SK-N-DZ (cell line): ENCODE data around the gene NRG3.
"Not testable (repeated sequence)": the region's sequence is repeated elsewhere in the genome, so short reads cannot be mapped to it uniquely, and the experiment has no call there.

ENCODE experiments used
- DNase-seq: peaks from one replicate; pipeline ENCODE4 v3.0.0-alpha.2; 2015; ENCODE audit warnings: low spot score
- small RNA-seq, 2 experiments: library from RNA; depleted of rRNA; stranded (forward); fragments of <200 nt; gene quantifications; one replicate each; pipeline ENCODE3, GENCODE V24; 2014

Gene NRG3

DNA sequence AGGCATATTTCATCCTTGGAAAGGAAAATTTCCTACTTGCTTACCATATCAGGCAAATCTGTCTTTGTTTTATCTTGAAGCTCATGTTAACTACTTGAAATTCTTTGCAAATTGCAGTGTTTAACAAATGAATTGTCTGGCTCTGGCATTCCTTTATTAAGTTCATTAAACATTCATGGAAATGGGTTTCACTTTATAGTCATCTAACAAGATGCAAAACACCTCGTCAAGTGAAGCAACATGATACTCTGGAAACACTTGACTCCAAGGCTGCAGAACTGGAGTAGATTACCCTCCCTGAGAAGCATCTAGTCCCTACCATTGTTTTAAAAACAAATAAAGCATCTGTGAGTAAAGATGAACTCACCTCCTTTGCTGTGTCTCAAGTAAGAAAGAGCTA lies 1086.9 kb downstream of the NRG3 start:
- no peak for DNase-seq

GRCh38 chr10:82966130-82966529 lies 1091.1 kb downstream of the NRG3 start:
- no peak for DNase-seq

DNA sequence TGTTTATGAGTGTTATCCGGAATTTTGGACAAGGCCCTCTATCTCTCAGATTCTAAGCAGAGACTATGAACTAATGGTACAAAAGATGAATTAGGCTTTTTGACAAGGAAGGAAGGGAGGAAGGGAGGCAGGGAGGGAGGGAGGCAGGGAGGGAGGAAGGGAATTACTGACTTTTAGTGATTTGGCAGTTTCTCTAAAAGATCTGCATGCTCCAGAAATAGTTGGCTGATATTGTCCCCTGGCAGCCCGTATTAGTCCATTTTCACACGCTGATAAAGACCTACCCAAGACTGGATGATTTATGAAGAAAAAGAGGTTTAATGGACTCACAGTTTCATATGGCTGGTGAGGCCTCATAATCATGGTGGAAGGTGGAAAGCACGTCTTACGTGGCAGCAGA lies 1093.5 kb downstream of the NRG3 start:
- DNase-seq, result no peak

DNA sequence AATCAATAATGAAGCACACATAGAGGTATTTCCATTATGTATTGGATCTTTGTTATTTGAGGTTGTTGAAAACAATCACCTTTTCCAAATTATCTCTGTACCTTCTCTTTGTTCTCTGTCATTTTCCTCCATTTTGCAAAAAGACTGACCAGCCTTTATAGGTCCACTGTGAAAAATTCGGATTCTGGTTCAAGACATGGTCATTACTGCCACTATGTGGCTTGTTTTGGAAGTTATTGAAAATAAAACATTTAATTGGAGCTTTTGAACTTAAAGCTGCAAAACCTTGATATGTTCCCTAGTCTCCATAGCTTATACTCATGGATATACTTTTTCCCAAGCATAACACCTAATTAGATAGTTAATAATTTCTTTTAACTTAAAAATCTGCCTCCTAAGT lies 1094.4 kb downstream of the NRG3 start:
- peak; percentile 35 for DNase-seq

DNA sequence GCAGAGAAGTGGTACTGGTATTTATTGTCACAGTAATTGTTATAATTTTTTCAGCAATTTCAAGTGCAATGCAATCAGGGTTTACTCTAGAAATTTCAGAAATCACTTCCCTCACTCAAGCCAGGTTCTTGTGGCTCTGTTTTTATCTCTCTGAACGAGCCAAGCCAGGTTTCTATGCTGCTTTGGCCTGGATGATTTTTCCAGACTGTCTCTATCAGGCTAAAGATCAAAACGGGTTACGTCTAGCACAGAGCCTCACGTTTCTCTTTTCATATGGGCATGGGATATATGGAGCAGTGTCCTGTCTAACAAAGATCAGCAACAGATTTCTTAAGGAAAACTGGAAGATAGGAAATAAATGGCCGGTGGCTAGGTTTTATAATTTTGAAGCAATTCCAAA lies 1105.3 kb downstream of the NRG3 start:
- peak; percentile 69 for DNase-seq

GRCh38 chr10:82981137-82981723 lies 1106.2 kb downstream of the NRG3 start:
- peak; percentile 91 for DNase-seq

- no peak for DNase-seq
Measured at GRCh38 chr10:82982110-82982608, 1107.2 kb downstream of the NRG3 start.

- no peak for DNase-seq
Measured at GRCh38 chr10:82986216-82986615, 1111.2 kb downstream of the NRG3 start.

- not testable (repeated sequence) for DNase-seq
Measured at GRCh38 chr10:83006479-83006878, 1131.5 kb downstream of the NRG3 start.

DNA sequence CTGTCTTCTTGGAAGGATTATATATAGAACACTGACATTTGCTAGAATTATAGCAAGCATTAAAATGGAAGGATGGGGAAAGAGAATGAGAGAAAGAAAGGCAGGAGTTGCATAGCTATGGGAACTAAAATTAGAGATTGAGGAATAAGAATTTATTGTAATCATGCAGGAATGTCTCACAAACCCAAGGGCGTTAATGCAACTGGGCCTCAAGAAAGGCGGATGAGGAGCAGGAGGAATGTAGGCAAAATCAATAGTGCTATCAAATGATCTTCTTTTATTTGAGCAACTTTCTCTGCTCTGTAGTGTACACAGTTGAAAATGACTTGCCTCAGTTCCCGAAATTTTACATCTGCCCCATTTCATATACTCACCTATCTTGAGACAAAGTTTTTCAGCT lies 1132.5 kb downstream of the NRG3 start:
- no peak for DNase-seq

- DNase-seq, result no peak
Measured at GRCh38 chr10:83012866-83013265, 1137.9 kb downstream of the NRG3 start.

DNA sequence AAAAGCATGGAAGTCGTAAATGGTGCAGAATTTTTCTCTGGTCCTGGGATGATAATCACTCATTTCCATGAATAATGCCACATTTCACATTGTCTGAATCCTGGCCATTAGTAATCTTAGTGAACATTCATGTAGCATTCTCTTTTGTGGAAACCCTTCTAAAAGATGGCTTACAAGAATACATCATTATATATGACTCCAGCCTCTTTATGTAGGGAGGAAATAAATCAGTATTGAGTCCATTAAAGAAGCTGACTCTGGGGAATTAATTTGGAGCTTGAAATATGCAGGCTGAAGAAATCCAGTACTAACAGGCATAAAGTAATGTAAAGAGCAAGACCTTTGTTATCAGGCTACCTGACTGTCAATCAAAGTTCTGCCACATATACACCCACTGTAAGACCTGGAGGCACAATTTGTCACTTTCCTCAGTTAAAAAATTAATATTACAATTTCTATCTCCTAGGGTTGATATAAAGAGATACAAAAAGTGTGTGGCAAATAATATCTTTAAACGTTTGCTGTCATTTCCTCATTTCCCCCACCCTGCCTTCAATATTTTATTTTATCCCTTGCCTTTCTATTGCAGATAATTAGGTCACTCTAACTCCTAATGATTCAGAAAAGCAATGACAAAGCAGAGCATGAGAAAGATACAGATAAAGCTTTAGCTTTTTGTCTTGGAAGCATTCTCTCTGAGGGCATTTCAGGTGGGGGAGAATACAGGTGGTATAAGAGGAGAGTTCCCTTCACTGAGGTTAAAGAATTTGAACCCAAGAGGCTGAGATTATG lies 1142.3 kb downstream of the NRG3 start:
- no peak for DNase-seq

- DNase-seq, result no peak
Measured at GRCh38 chr10:83023662-83024061, 1148.7 kb downstream of the NRG3 start.

Small RNAs within 50 kb of the gene (small RNA-seq; reads per million reads assigned to genes)
- 0 reads per million in 2 experiments for gene RNU6-441P
